WI38 (cell line): ENCODE measurements around the gene CYP2U1.

ENCODE experiments used
- H3K4me3 ChIP-seq: 2 replicates; pipeline ENCODE4 v1.5.1; 2011; ENCODE audit warnings: low read depth, mild to moderate bottlenecking, control low read depth, low read length
- TF ChIP-seq, protein P1 (sequence below): IDR thresholded peaks from 2 replicates; pipeline ENCODE4 v1.5.1; 2012; ENCODE audit warnings: low read depth, mild to moderate bottlenecking, control low read depth, low read length

The CYP2U1 gene

DNA sequence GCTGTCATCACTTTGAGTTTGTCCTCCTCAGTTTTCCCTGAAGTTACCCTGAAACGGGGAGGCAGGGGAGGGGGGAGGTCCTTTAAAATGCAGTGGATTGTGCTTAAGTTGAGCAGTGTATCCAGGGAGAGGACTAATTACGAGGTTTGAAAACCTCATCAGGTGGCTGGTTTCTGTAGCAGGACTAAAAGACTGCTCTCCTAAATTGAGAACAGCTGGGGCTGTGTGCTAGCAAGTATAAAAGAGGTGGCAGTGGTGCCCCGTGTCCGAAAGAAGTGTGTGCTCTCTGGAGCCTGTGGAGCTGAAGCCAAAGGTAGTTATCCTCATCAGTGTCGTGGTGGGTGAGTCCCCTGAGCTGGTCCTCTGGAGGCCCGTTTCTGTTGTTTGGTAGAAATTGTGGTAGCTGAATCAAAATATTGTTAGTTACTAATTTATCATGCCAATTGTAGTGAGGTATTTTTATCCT lies 37.2 kb upstream of the CYP2U1 start:
- no peak overlapping the region for H3K4me3 ChIP-seq
- TF ChIP-seq, protein P1, sequence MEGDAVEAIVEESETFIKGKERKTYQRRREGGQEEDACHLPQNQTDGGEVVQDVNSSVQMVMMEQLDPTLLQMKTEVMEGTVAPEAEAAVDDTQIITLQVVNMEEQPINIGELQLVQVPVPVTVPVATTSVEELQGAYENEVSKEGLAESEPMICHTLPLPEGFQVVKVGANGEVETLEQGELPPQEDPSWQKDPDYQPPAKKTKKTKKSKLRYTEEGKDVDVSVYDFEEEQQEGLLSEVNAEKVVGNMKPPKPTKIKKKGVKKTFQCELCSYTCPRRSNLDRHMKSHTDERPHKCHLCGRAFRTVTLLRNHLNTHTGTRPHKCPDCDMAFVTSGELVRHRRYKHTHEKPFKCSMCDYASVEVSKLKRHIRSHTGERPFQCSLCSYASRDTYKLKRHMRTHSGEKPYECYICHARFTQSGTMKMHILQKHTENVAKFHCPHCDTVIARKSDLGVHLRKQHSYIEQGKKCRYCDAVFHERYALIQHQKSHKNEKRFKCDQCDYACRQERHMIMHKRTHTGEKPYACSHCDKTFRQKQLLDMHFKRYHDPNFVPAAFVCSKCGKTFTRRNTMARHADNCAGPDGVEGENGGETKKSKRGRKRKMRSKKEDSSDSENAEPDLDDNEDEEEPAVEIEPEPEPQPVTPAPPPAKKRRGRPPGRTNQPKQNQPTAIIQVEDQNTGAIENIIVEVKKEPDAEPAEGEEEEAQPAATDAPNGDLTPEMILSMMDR = no peak

DNA sequence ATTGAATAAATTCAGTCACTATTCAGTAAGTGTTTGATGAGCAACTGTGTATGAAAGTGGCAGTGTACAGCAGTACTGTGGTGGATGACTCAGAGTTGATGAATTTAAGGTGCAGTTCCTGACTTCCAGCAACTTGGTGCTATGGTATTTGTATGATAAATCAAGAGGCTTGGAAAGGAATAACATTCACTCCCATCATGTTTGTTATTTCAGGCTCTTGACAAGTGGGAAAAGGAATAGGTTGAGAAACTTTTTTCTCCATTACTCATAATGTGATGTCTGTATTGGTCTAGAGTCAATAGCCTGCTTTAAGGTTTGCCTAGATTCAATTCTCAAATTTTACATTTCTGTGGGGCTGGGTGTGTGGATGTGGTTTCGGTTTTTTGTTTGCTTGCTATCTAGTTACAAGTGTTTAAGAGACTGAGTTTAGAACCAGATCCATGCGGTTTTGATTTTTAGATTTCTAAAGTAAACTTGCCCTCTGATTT lies 35.1 kb upstream of the CYP2U1 start:
- TF ChIP-seq, protein P1 = no peak
- H3K4me3 ChIP-seq = peak overlapping the region; percentile 5; the same call in 1 of the 2 replicates

DNA sequence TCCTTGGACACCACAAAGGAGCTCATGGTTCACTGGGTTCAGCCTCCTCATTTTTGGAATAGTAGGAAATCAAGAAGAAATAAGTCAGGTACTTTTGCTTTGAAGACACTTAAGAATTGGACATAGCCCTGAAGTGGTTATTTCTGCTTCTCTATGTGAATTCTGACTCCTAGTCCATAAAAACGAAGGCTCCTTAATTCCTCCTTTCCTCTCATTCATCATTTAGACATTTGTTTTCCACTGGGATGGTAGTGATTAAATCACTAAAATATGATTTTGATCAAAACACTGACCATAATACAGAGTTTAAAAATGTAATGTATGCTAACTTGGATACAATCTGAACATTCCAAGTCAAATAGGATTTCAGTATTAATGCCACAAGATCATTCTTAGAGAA lies 34.7 kb upstream of the CYP2U1 start:
- H3K4me3 ChIP-seq = peak overlapping the region; percentile 5; the same call in 1 of the 2 replicates
- TF ChIP-seq, protein P1 = no peak

DNA sequence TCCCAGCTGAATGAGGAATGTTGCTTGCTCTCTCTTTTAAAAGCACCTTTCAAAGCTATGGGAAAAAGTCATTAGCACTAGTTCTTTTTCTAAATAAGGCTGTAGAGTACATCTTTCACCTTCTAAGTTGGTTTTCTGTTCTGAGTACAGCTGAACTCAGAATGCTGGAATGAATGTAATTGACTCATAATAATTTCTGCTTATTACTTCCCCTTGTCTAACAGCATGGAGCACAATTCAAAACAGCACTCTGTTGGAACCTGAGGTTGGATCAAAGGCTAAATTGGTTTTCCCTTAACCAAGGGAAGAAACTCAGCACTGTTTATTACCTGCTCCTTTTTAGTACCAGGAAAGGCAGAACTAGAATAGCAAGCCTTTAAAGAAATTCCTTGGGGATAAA lies 33.5 kb upstream of the CYP2U1 start:
- H3K4me3 ChIP-seq = no peak overlapping the region
- TF ChIP-seq, protein P1 = no peak

DNA sequence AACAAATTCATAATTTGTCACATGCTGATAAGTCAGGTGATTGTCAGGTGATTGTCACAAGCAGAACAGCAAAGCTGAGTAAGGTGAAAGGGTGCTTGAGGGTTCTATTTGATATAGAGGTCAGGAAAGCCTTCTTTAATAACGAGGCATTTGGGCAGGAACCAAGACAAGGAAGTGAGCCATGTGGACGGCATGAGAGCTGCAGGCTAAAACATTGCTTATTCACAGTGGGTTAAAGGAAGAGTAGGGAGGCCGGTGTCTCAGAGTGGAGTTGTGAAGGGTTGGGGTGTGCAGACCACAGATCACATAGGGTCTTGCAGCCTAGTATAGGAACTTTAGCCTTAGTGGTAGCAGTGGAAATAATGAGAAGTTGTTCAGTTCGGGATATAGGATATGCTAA lies 31.3 kb upstream of the CYP2U1 start:
- TF ChIP-seq, protein P1 = no peak
- H3K4me3 ChIP-seq = no peak overlapping the region

DNA sequence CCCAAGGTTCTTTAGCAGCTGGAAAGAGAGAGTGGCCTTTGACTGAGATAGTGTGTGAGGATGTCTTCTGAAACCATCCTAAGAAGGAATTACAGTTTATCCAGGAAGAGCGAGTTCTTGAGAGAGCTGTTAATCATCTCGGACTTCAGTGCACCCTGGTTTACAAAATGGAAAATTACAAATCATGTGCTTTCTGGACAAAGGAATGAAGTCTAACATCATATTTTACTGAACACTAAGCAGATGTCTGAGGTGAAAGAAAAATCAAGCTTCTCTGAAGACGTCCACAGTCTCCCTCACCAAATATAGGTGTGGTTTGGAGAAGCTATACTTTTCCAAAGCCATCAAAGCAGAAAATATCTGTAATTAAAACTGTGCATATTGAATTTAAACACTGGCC lies 30.8 kb upstream of the CYP2U1 start:
- H3K4me3 ChIP-seq = no peak overlapping the region
- TF ChIP-seq, protein P1 = no peak

DNA sequence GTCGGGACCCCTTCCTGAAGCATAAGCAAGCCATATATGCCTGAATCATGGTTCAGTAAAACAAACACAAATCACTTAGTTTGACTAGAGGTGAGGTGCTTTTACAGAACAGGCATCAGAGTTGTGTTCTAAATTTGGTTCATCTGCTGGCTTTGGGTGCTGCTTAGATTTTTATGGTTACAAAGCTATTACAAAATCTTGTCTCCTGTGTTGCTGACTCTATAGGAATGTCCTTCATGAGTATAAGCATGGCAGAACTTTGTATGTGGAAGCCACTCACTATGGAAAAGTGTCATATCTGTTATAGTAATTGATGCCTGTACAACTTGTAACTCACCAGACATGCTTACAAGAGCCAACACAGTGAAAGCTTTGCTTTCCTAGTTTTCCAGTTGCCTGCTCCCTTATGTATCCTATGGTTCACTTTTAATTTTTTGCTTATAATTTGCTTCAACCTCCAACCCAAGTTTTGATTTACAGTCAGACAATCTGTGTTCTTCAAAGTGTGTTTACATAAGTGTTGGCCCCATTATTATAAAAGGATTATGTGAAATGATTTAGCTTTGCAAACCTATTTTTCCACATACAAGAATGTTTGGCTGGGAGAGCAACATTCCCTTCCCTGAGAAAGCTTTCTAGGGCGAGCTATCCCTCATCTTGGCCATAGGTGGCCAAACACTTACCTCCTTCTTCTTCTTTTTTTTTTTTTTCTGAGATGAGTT lies 30.0 kb upstream of the CYP2U1 start:
- TF ChIP-seq, protein P1 = no peak
- H3K4me3 ChIP-seq = no peak overlapping the region
